OCI-LY1 (cell line): Measurements from ENCODE around the gene DMRTC2.

Experiments used
- CTCF ChIP-seq: fragments of 200-600 bp; sonication (generic), shearing (Covaris generic); IDR thresholded peaks from 2 replicates; pipeline ENCODE4 v1.5.1; 2017; ENCODE audit warnings: mild to moderate bottlenecking, antibody characterized with exemption, low read length, moderate library complexity, mixed read lengths
- EZH2 ChIP-seq: fragments of 200-600 bp; sonication (generic), shearing (Covaris generic); IDR thresholded peaks from 2 replicates; pipeline ENCODE4 v1.8.0; 2017; ENCODE audit warnings: borderline replicate concordance, mixed run types, mild to moderate bottlenecking, antibody characterized with exemption, low read length, moderate library complexity, mixed read lengths

- TF ChIP-seq CTCF (no peak), EZH2 (no peak)
Measured at GRCh38 chr19:41892173-41892902, 47.5 kb downstream of the DMRTC2 start.
